Activated naive CD8-positive, alpha-beta T cell (primary cell): ENCODE data around the gene SEMA3A.

Experiments used
- H3K27ac Mint-ChIP-seq: one replicate; pipeline ENCODE4 v1.8.0; 2021; ENCODE audit warnings: mixed read lengths
- H3K27me3 Mint-ChIP-seq: one replicate; pipeline ENCODE4 v1.8.0; 2021; ENCODE audit warnings: mixed read lengths
- H3K36me3 Mint-ChIP-seq: one replicate; pipeline ENCODE4 v1.8.0; 2021; ENCODE audit warnings: mixed read lengths
- H3K4me1 Mint-ChIP-seq: one replicate; pipeline ENCODE4 v1.8.0; 2021; ENCODE audit warnings: low read depth, mixed read lengths
- H3K4me3 Mint-ChIP-seq: one replicate; pipeline ENCODE4 v1.8.0; 2021; ENCODE audit warnings: mild to moderate bottlenecking, mixed read lengths
- H3K9me3 Mint-ChIP-seq: one replicate; pipeline ENCODE4 v1.8.0; 2021; ENCODE audit warnings: low read depth, mixed read lengths

The SEMA3A gene

GRCh38 chr7:84209006-84209405 lies 14.4 kb upstream of the SEMA3A start:
- no peak overlapping the region for H3K4me3 Mint-ChIP-seq
- H3K36me3 Mint-ChIP-seq = no peaks in the 10 kb centered on the region
- no peak overlapping the region for H3K27ac Mint-ChIP-seq
- H3K27me3 Mint-ChIP-seq = no peaks in the 10 kb centered on the region
- H3K9me3 Mint-ChIP-seq = no peaks in the 10 kb centered on the region
- no peaks in the 10 kb centered on the region for H3K4me1 Mint-ChIP-seq

- H3K9me3 Mint-ChIP-seq = no peaks in the 10 kb centered on the region
- no peak overlapping the region for H3K27ac Mint-ChIP-seq
- no peaks in the 10 kb centered on the region for H3K27me3 Mint-ChIP-seq
- no peaks in the 10 kb centered on the region for H3K4me1 Mint-ChIP-seq
- no peaks in the 10 kb centered on the region for H3K36me3 Mint-ChIP-seq
- H3K4me3 Mint-ChIP-seq = no peak overlapping the region
Measured at GRCh38 chr7:84207615-84208014, 13.0 kb upstream of the SEMA3A start.

- H3K4me3 Mint-ChIP-seq = no peak overlapping the region
- H3K36me3 Mint-ChIP-seq = no peaks in the 10 kb centered on the region
- H3K27me3 Mint-ChIP-seq = no peaks in the 10 kb centered on the region
- H3K27ac Mint-ChIP-seq = no peak overlapping the region
- H3K9me3 Mint-ChIP-seq = no peaks in the 10 kb centered on the region
- no peaks in the 10 kb centered on the region for H3K4me1 Mint-ChIP-seq
Measured at GRCh38 chr7:84207025-84207424, 12.4 kb upstream of the SEMA3A start.

GRCh38 chr7:84204655-84205054 lies 10.1 kb upstream of the SEMA3A start:
- Mint-ChIP-seq H3K4me3 (no peak overlapping the region), H3K4me1 (no peaks in the 10 kb centered on the region), H3K27me3 (peaks cover 2% of the 10 kb centered on the region), H3K9me3 (no peaks in the 10 kb centered on the region), H3K27ac (no peak overlapping the region), H3K36me3 (no peaks in the 10 kb centered on the region)

GRCh38 chr7:84202855-84203254 lies 8.3 kb upstream of the SEMA3A start:
- Mint-ChIP-seq H3K36me3 (no peaks in the 10 kb centered on the region), H3K4me3 (no peak overlapping the region), H3K9me3 (no peaks in the 10 kb centered on the region), H3K27me3 (peaks cover 2% of the 10 kb centered on the region), H3K27ac (no peak overlapping the region), H3K4me1 (peaks cover 2% of the 10 kb centered on the region)

GRCh38 chr7:84200859-84201258 lies 6.3 kb upstream of the SEMA3A start:
- H3K4me3 Mint-ChIP-seq = no peak overlapping the region
- H3K9me3 Mint-ChIP-seq = no peaks in the 10 kb centered on the region
- peaks cover 2% of the 10 kb centered on the region for H3K27me3 Mint-ChIP-seq
- peaks cover 2% of the 10 kb centered on the region for H3K4me1 Mint-ChIP-seq
- H3K36me3 Mint-ChIP-seq = no peaks in the 10 kb centered on the region
- H3K27ac Mint-ChIP-seq = no peak overlapping the region

GRCh38 chr7:84199216-84199615 lies 4.6 kb upstream of the SEMA3A start:
- H3K27ac Mint-ChIP-seq = no peak overlapping the region
- H3K4me3 Mint-ChIP-seq = no peak overlapping the region
- peaks cover 18% of the 10 kb centered on the region for H3K4me1 Mint-ChIP-seq
- no peaks in the 10 kb centered on the region for H3K9me3 Mint-ChIP-seq
- peaks cover 3% of the 10 kb centered on the region for H3K27me3 Mint-ChIP-seq
- no peaks in the 10 kb centered on the region for H3K36me3 Mint-ChIP-seq

GRCh38 chr7:84196084-84196503 lies 1.5 kb upstream of the SEMA3A start:
- H3K36me3 Mint-ChIP-seq = no peaks in the 10 kb centered on the region
- H3K27me3 Mint-ChIP-seq = peaks cover 3% of the 10 kb centered on the region
- no peak overlapping the region for H3K27ac Mint-ChIP-seq
- H3K4me1 Mint-ChIP-seq = peaks cover 23% of the 10 kb centered on the region
- no peaks in the 10 kb centered on the region for H3K9me3 Mint-ChIP-seq
- H3K4me3 Mint-ChIP-seq = no peak overlapping the region

- Mint-ChIP-seq H3K4me1 (peaks cover 23% of the 10 kb centered on the region), H3K36me3 (no peaks in the 10 kb centered on the region), H3K27me3 (peaks cover 3% of the 10 kb centered on the region), H3K27ac (no peak overlapping the region), H3K4me3 (peak overlapping the region; percentile 95), H3K9me3 (no peaks in the 10 kb centered on the region)
Measured at GRCh38 chr7:84195295-84196060, 889 bp upstream of the SEMA3A start.

- no peak overlapping the region for H3K27ac Mint-ChIP-seq
- no peaks in the 10 kb centered on the region for H3K36me3 Mint-ChIP-seq
- peak overlapping the region; percentile 33 for H3K4me3 Mint-ChIP-seq
- no peaks in the 10 kb centered on the region for H3K9me3 Mint-ChIP-seq
- H3K27me3 Mint-ChIP-seq = peaks cover 2% of the 10 kb centered on the region
- peaks cover 24% of the 10 kb centered on the region for H3K4me1 Mint-ChIP-seq
Measured at GRCh38 chr7:84193747-84194146, 842 bp downstream of the SEMA3A start.

- Mint-ChIP-seq H3K4me3 (no peak overlapping the region), H3K27ac (no peak overlapping the region)
Measured at GRCh38 chr7:84191842-84192241, 2.7 kb downstream of the SEMA3A start.

GRCh38 chr7:84191261-84191660 lies 3.3 kb downstream of the SEMA3A start:
- no peaks in the 10 kb centered on the region for H3K9me3 Mint-ChIP-seq
- no peak overlapping the region for H3K4me3 Mint-ChIP-seq
- H3K4me1 Mint-ChIP-seq = peaks cover 42% of the 10 kb centered on the region
- H3K27me3 Mint-ChIP-seq = peaks cover 2% of the 10 kb centered on the region
- no peak overlapping the region for H3K27ac Mint-ChIP-seq
- H3K36me3 Mint-ChIP-seq = no peaks in the 10 kb centered on the region

More at GRCh38 chr7:84191842-84192241, 2.7 kb downstream of the SEMA3A start:
- Mint-ChIP-seq H3K4me1 (peaks cover 40% of the 10 kb centered on the region), H3K27me3 (peaks cover 2% of the 10 kb centered on the region), H3K9me3 (no peaks in the 10 kb centered on the region), H3K36me3 (no peaks in the 10 kb centered on the region)

GRCh38 chr7:84190016-84190705 lies 4.4 kb downstream of the SEMA3A start:
- no peak overlapping the region for H3K27ac Mint-ChIP-seq

GRCh38 chr7:84188786-84189405 lies 5.7 kb downstream of the SEMA3A start:
- H3K27ac Mint-ChIP-seq = no peak overlapping the region
- no peaks in the 10 kb centered on the region for H3K36me3 Mint-ChIP-seq
- H3K27me3 Mint-ChIP-seq = no peaks in the 10 kb centered on the region
- H3K4me3 Mint-ChIP-seq = no peak overlapping the region
- peaks cover 24% of the 10 kb centered on the region for H3K4me1 Mint-ChIP-seq
- H3K9me3 Mint-ChIP-seq = no peaks in the 10 kb centered on the region

More at GRCh38 chr7:84190016-84190705, 4.4 kb downstream of the SEMA3A start:
- Mint-ChIP-seq H3K4me3 (no peak overlapping the region), H3K9me3 (no peaks in the 10 kb centered on the region), H3K4me1 (peaks cover 35% of the 10 kb centered on the region), H3K36me3 (no peaks in the 10 kb centered on the region), H3K27me3 (no peaks in the 10 kb centered on the region)

- H3K4me1 Mint-ChIP-seq = peaks cover 24% of the 10 kb centered on the region
- no peak overlapping the region for H3K27ac Mint-ChIP-seq
- no peak overlapping the region for H3K4me3 Mint-ChIP-seq
- H3K36me3 Mint-ChIP-seq = no peaks in the 10 kb centered on the region
- H3K27me3 Mint-ChIP-seq = no peaks in the 10 kb centered on the region
- no peaks in the 10 kb centered on the region for H3K9me3 Mint-ChIP-seq
Measured at GRCh38 chr7:84187813-84188510, 6.6 kb downstream of the SEMA3A start.
